HG03135 (cell line): ENCODE measurements around the gene TBC1D17.
"Not testable (repeated sequence)": the region's sequence is repeated elsewhere in the genome, so short reads cannot be mapped to it uniquely, and the experiment has no call there.

Experiments
- ATAC-seq: cut with Tn5 transposase; IDR thresholded peaks from one replicate; pipeline ENCODE4 v1.9.1; 2021; ENCODE audit warnings: mild to moderate bottlenecking, moderate library complexity; ENCODE audit not compliant: unreplicated experiment

The TBC1D17 gene

DNA sequence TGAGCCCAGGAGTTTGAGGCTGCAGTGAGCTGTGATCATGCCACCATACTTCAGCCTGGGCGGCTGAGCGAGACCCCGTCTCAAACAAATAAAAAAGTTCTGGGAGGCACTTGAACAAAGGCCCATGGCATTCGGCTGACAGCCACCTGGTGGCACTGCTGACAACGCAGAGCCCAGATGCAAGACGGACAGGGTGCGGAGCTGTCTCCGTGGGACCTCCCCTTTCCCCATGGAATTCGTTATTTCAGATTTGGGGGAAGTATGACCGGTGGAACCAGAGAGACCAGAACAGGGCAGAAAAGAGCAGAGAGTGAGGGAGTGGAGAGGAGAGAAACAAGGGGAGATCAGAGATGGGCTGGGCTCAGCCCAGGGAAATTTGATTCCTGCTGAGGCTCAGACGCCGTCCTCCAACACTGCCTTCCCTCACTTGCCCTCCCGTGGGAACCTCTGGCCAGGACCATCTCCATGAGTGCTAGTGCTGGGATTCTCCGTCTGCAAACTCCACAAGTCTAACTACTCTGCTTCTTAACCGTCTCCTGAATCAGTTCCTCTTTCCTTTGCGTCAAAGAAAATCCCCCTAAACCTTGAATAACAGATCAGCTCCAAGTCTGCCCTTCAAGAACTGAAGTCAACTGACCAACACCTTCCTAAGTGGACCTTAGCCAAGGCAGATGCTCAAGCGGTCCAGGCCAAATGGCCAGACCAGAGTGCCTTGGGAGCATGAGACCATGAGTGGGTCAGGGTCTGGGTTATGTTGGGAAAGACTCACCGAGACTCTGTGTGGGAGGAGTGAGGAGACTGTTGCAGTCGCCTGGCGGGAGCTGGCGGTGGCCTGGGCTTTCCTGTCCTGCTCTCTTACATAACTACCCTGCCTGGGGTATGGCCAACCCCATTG is 39.6 kb downstream of the TBC1D17 start:
- no peak for ATAC-seq

DNA sequence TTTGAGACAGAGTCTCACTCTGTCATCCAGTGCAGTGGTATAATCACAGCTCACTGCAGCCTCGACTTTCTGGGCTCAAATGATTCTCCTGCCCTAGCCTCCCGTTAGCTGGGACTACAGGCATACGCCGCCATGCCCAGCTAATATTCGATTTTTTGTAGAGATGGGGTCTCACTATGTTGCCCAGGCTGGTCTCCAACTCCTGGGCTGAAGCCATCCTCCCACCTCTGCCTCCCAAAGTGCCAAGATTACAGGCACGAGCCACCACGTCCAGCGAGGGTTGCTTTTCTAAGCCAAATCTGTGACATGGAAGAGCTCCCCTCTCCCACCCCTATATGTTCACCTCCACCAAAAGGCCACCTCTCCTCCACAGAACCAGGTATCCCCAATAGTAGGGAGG is 40.6 kb downstream of the TBC1D17 start:
- ATAC-seq, result no peak

DNA sequence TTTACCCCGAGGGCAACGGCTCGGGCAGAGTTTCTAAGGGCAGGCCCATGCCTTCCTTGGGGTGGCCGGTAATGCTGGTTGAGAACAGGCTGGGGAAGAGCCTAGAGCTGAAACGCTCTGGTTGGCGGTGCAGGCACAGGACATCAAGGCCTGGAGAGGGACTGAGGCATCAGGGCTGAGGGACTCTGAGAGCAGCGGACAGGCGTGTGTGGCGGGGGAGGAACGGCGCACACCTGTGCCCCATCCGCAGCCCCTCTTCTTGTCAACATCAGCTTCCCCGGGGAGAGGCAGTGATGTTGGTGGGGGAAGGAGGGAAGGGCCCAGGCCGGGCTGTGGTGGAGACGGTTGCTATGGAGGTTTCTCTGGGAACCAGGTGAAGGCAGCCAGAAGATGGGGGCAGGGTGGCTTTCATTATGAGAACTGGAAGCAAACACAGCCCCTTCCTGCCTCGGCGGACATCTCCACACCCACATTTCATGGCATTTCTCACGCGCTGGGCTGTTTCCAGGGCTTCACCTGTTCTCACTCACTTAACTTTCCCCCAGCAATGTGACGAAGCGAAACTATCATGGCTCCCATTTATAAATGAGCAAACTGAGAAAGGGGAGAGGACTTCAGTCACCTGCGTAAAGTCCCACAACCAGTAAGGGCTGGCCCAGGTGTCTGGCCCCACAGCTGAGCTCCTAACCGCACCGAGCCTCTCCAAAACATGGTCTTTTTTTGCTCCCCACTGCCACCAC is 43.3 kb downstream of the TBC1D17 start:
- no peak for ATAC-seq

DNA sequence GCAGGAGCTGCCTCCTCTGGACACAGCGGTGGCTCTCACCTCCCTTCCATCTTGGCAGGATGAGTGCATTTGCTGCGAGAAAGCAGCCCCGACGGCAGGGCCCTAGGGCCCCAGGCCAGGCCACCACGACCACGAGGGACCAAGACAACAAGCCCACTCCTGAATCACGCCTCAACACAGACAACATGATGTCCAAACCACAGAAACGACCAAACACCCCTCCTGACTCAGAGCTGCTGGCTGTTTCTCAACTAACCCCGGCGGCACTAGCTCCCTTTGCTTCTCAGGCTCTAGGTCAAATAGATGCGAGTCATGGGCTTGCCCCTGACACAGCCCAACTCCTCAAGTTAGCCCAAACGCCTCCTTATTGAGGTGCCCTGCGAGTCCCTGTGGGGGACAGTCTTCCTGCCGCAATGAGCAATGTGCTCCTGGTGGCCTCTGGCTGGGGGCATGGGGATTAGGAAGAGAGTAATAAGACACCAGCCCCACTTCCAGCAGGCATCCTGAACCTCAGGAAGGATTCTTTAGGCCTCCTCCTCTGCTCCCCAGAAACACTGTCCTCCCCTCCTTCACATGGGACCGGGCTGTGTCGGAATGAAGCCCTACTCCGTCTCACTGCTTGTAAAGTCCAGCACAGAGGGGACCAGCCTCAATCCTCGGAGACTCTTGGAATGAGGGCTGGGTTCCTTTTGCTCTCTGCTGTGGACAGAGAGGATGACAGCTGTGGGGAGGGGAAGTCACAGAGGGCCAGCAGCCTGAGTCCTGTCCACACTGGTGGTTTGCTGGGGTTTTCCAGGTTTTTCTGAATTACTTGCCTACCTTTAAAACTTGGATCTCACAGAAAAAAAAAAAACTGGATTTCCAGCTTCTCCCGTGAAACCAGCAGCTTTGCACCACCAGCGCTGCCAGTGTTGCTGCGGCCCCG is 44.6 kb downstream of the TBC1D17 start:
- ATAC-seq, result no peak

DNA sequence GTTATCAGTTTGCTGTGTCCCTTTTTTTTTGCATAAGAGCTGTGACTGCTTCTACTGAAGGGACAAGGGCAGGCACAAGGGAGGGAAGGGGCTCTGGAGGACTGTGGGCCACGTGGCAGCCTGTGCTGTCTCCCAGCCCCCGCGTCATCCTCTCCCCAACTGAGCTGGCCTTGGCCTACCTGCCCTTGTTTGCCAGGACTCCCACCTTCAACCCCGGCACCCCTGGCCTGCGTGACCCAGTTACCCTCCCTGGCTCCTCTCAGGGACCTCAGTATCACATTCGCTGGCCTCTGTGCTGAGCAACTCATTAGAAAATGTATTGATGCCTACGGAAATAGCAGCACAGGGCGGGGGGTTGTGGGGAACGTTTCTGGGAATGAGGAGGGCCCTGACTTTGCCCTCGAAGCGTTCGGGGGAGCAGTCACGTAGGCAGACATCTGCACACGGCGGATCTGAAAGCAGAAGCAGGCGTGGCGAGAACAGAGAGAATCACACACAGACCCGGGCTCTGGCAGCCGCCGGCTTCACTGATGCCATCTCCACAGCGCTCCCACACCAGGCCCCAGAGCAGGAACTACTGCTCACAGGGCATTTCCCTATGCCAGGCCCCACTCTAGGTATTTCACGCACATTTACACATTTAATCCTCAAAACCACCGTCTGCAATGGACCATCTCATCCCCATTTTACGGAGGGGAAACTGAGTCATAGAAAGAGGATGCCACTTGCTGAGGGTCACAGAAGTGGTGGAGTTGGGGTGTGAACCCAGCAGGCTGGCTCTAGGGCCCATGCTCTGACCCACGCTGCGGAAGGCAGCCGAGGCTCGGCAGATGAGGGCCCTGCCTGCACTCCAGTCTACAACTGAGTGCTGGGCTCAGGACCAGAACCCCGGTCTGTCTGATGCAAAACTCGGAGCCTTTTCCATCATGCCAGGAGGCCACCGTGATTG is 45.8 kb downstream of the TBC1D17 start:
- ATAC-seq, result no peak

DNA sequence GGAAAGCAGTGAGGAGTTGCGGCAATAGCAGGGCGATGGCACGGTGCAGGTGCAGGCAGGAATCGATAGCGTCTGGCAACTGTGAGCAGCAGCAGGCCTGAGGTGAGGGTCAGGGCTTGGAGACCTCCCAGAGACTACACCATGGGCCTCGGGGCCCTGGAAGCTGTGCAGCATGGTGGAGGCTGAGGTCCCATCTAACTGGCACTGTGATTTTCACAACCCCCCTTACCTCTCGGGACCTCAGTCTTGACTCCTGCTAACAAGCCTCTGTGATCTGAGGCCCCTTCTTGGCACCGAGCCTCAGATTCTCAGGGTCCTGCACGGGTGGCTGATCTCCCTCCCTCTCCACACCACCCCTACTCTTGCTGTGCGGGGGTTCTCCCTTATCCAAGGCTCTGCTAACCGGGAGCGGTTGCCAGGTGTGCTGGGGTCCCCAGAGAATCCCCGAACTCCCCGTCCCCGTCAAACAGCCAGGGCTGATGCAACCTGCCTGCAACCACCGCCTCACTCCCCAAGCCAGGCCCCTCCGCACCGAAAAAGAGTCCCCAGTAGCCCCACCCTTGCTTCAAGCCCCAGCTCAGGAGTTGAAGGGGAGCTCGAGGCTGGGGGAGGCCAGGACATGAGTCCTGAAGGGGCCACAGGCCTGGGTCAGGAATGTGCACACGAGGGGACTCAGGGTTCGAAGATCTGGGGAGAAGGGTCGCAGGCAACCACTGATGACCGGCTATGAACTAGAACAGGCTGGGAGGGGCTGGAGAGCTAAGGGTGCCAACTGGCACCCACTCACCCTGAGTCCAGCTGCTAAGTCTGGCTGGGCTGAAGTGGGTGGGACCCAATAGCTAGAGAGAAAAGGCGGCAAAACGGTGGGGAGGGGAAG is 46.7 kb downstream of the TBC1D17 start:
- ATAC-seq, result no peak

DNA sequence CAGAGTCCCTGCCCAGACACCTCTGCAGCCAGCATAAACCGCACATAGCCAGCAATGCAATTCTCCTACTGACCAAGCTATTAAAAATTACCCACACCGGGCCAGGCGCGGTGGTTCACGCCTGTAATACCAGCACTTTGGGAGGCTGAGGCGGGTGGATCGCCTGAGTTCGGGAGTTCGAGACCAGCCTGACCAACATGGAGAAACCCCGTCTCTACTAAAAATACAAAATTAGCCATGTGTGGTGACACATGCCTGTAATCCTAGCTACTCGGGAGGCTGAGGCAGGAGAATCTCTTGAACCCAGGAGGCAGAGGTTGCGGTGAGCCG is 47.3 kb downstream of the TBC1D17 start:
- not testable (repeated sequence) for ATAC-seq

DNA sequence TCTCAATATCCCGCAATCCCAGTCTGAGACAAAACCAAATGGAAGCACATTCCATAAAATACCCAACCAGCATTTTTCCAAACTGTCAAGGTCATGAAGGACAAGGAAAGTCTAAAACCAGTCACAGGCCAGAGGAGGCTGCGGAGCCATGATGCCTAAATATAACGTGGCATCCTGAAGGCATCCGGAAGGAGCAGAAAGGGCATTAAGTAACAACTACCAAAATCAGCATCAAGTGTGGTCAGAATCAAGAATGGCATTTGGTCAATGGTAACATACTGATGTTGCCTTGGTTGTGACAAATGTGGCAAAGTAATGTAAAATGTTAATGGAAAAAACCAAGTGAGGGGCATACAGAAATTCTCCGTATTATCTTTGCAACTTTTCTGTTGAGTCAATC is 48.0 kb downstream of the TBC1D17 start:
- no peak for ATAC-seq

DNA sequence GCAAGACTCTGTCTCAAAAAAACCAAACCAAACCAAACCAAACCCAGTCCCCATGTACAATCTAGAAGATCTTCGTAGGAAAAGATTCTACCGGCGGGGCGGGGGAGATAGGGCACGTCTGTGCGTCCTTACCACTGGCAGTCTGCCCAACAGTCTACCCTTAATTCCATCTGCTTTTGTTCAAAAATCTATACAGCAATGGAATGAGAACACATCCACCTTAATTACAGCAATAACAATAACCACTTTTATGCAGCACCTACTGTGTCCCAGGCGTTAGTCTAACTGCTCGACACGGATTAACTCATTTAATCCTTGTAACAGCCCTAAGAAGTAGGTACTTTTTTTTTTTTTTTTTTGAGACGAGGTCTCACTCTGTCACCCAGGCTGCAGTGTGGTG is 49.0 kb downstream of the TBC1D17 start:
- ATAC-seq, result no peak

DNA sequence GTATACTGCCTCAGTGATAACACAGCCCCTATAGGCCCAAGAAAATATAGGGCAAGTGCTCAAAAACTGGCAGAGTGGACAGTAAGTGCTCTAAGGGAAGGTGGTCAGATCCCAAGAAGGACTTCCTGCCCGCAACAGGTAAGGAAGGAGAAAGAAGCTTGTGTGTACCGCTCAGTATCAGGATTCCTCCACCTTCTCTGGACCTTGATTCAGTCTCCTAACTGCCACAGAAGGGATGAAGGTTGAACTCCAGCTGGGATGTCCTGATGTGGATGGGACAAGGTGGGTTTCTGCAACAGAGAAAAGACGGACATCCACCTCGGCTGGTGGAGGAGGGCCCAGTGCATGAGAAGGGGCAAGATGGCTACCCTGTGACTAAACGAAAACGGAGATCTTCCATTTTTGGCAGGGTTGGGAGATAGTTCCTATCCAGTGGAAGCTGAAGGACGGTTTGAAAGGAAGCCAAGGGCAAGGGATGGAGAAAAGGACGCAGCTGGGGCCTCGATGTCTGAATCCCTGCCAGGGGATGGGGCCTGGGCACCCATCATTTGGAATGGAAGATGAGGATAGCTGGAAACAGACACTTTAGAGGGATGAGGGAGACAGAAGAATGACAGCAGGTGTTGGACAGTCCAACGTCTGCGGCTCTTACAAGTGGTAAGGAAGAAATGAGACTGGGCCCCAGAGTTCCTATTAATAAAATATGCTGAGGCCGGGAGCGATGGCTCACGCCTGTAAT is 50.2 kb downstream of the TBC1D17 start:
- no peak for ATAC-seq

DNA sequence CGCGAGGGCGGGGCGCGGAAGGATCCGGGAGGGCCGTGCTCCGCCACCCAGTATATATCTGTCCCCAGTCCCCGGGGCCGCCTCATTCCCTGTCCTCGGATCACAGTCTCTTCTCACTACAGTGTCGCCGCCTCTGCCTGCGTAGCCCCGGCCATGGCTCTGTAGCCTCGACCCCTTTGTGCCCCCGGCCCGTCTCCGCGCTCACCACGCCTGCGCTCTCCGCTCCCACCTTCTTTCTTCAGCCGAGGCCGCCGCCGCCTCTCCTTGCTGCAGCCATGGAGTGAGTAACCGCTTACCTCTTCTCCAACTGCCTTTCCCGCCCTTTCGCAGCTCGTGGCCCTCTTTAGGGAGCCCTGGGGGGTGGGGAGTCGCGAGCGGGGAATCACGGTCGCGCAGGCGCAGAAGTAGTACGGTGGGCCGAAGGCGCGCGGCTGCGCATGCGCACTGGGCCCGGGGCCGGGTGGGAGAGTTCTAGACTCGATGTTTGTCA is 51.7 kb downstream of the TBC1D17 start, which contains the start of the genes ATF5 and NUP62:
ATF5 (plus strand) TSS at position 85 of the 490 bp plus-strand sequence. CDS start 1,646 bp downstream, outside the sequence.
NUP62 (minus strand) TSS at position 384 of the 490 bp plus-strand sequence. CDS start 19,697 bp downstream, outside the sequence.
- ATAC-seq, result peak; percentile 41

DNA sequence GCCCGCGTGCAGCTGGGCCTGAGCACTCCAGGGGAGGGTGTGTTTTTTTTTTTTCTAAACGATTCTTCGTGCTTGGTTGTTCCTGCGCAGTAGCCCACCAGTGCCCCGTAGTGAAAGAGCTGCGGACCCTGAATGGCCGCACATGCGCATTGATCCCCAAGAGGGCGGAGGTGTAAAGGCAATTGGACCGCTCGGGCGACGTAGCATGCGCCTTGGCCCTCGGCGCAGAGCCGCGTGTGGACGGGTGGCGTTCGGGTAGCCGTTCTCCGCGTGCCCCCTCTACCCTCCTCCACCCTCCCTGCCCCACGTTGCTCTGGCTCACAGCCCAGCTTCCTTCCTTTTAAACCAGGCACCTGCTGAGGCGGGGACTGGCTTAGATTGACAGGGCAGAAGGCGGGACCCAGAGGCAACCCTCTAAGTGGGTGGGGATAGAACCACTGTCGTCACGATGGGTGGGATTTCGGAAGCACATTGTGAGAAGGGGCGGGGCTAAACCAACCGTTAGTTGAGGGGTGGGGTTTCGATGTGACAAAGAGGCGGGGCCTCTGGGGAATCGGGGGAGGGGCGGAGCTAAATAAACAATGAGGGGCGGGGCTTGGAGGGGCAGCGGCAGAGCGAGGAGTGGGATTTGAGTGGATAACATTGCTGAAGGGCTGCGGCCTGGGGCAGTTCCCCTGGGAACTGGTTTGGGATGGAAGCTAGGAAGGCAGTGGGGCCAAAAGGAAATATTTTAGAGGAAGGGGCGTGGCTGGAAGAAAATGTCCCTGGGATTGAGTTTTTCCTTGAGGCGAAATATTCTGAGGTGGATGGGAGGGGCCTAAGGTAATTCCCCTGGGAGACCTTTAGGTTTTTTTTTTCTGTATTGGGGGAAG is 52.3 kb downstream of the TBC1D17 start:
- peak; percentile 72 for ATAC-seq

DNA sequence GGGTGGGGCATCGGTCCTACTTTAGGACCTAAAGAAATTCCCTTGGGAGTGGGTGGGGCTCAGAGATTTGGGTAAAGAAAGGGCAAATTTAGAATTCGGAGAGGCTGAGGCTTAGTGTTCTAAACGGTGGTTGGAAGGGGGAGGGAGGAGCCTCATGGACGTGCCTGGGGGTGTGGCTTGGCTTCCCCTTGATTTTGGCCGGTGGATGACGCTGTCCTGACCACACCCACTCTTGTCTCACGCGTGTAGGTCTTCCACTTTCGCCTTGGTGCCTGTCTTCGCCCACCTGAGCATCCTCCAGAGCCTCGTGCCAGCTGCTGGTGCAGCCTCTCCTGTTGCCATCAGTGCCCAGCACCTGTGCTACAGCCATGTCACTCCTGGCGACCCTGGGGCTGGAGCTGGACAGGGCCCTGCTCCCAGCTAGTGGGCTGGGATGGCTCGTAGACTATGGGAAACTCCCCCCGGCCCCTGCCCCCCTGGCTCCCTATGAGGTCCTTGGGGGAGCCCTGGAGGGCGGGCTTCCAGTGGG is 53.0 kb downstream of the TBC1D17 start:
- no peak for ATAC-seq

DNA sequence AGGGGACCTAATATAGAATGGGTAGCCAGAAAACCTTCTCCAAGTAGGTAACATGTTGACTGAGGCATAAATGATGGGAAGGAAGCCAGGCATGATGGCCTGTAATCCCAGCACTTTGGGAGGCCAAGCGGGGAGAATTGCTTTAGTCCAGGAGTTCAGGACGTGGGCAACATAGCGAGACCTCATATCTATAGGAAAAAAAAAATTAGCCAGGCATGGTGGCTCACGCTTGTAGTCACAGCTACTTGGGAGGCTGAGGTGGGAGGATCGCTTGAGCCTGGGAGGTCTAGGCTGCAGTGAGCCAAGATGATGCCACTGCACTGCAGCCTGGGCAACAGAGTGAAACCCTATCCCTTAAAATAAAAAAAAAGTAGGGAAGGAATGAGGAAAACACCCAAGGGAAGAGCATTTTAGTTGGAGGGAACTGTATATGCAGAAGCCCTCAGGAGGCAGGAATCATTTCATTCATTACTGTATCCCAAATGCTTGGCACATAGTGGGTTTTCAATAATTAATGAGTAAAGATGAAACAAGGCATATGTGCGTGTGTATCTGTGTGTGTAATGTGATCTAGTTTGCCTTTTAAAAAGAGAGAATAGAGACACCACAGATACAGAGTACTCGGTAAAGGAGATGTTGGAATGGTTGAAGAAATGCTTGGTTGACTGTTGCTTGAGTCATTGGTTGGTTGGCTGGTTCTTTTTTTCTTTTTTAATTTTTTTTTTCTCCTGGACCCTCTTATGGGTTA is 54.0 kb downstream of the TBC1D17 start:
- ATAC-seq, result no peak

DNA sequence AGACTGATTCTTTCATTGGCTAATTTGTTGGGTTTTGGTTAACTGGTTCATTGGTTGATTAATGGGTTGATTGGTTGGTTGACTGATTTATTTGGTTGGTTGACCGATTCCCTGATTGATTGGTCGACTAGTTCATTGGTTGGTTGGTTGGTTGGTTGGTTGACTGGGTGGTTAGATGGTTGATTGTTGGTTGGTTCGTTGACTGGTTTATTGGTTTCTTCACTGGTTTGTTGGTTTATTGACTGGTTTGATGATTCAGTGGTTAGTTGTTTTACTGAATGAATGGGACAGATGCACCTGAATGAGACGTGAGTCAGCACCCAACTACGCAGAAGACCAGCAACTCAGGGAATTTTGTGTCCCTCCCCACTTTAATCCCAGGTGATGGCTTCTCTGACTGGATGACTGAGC is 54.5 kb downstream of the TBC1D17 start:
- ATAC-seq, result no peak

DNA sequence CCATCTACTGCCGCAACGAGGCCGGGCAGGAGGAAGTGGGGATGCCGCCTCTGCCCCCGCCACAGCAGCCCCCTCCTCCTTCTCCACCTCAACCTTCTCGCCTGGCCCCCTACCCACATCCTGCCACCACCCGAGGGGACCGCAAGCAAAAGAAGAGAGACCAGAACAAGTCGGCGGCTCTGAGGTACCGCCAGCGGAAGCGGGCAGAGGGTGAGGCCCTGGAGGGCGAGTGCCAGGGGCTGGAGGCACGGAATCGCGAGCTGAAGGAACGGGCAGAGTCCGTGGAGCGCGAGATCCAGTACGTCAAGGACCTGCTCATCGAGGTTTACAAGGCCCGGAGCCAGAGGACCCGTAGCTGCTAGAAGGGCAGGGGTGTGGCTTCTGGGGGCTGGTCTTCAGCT is 55.2 kb downstream of the TBC1D17 start:
- ATAC-seq, result no peak
